HEK293 (cell line): ENCODE results near the gene SPEG.

Source experiments
- ZNF18 ChIP-seq: fragments of 450-650 bp; formaldehyde crosslinking; IDR thresholded peaks from 2 replicates; pipeline ENCODE4 v1.5.1; 2016; ENCODE audit warnings: missing biosample characterization, missing genetic modification characterization
- ZNF19 ChIP-seq: fragments of 450-650 bp; formaldehyde crosslinking; IDR thresholded peaks from 2 replicates; pipeline ENCODE4; 2016; ENCODE audit warnings: missing biosample characterization, missing genetic modification characterization, low read depth
- ZNF76 ChIP-seq: fragments of 450-650 bp; formaldehyde crosslinking; IDR thresholded peaks from 2 replicates; pipeline ENCODE4; 2016; ENCODE audit warnings: low read depth, missing biosample characterization, missing genetic modification characterization, borderline replicate concordance

- TF ChIP-seq ZNF76 (tag by site-specific recombination): no peak
- no peak for TF ChIP-seq ZNF19 (tag by site-specific recombination)
- TF ChIP-seq ZNF18: no peak
These were observed 37.7 kb upstream of the SPEG start for GRCh38 chr2:219396863-219397457.
